ENCODE measurements around the gene MMS19.

GRCh38 chr10:97498076-97498840 lies at the start of gene MMS19:
- TF ChIP-seq CTCF (conservative IDR thresholded peaks at IDR 0.05; ENCODE audit: low read depth, low read length), result no peak
- TF ChIP-seq EZH2 (IDR thresholded peaks at IDR 0.05; ENCODE audit: borderline replicate concordance, low read depth, low read length, poor library complexity, severe bottlenecking), result no peak

Data from A673 (cell line).